Measurements from ENCODE around the gene OR2A1. TPM values are rescaled to one million over a fixed set of nuclear protein-coding genes. Genes with fewer than 3 reads are reported as not detected.
"Not testable (repeated sequence)": the region's sequence is repeated elsewhere in the genome, so short reads cannot be mapped to it uniquely, and the experiment has no call there.

The OR2A1 gene
- total RNA-seq, 6 donors from 2014 or later = 0.10 to 0.46 (median 0.14) TPM; not detected in 3

- not testable (repeated sequence) for H3K27ac ChIP-seq, H3K9me3 ChIP-seq, H3K4me3 ChIP-seq, H3K4me1 ChIP-seq, H3K36me3 ChIP-seq, DNase-seq, H3K27me3 ChIP-seq
- peak in 1 of 2 donors; percentile 27 for ATAC-seq (ENCODE audit: low FRiP score in 2 of 2)
- WGBS, 2 donors = no CpG with 5 or more reads among the region's 1 CpG
Observed at GRCh38 chr7:144302578-144303303, 9.5 kb upstream of the OR2A1 start.

- no CpG with 5 or more reads among the region's 5 CpGs for WGBS, 2 donors
- not testable (repeated sequence) for DNase-seq; H3K9me3 ChIP-seq; H3K27me3 ChIP-seq; H3K36me3 ChIP-seq; H3K27ac ChIP-seq; ATAC-seq (ENCODE audit: low FRiP score in 2 of 2); H3K4me3 ChIP-seq; H3K4me1 ChIP-seq
Observed at GRCh38 chr7:144303607-144304006, 8.6 kb upstream of the OR2A1 start.

- H3K4me1 ChIP-seq, H3K27me3 ChIP-seq, H3K27ac ChIP-seq, H3K9me3 ChIP-seq, H3K4me3 ChIP-seq, H3K36me3 ChIP-seq, DNase-seq: not testable (repeated sequence)
- peak in 1 of 2 donors; percentile 48 for ATAC-seq (ENCODE audit: low FRiP score in 2 of 2)
- no CpG with 5 or more reads among the region's 2 CpGs for WGBS, 2 donors
Observed at GRCh38 chr7:144305156-144305555, 7.1 kb upstream of the OR2A1 start.

- not testable (repeated sequence) for DNase-seq, H3K27ac ChIP-seq, H3K27me3 ChIP-seq, H3K4me1 ChIP-seq, H3K36me3 ChIP-seq, H3K4me3 ChIP-seq, H3K9me3 ChIP-seq
- peak in 1 of 2 donors; percentile 7 for ATAC-seq (ENCODE audit: low FRiP score in 2 of 2)
- WGBS, 2 donors = no CpG with 5 or more reads among the region's 2 CpGs
Observed at GRCh38 chr7:144309702-144310101, 2.5 kb upstream of the OR2A1 start.

GRCh38 chr7:144311218-144311617 lies 1.0 kb upstream of the OR2A1 start:
- not testable (repeated sequence) for H3K27ac ChIP-seq; H3K4me3 ChIP-seq; H3K36me3 ChIP-seq; DNase-seq; H3K9me3 ChIP-seq; H3K4me1 ChIP-seq; ATAC-seq (ENCODE audit: low FRiP score in 2 of 2); H3K27me3 ChIP-seq
- 100% methylated on average over 1 of the region's 2 CpGs; no CpG with 5 or more reads in 1 of the 2 donors for WGBS, 2 donors

GRCh38 chr7:144317537-144317936 lies 5.3 kb downstream of the OR2A1 start:
- H3K4me3 ChIP-seq; H3K27me3 ChIP-seq; ATAC-seq (ENCODE audit: low FRiP score in 2 of 2); H3K4me1 ChIP-seq; H3K27ac ChIP-seq; H3K9me3 ChIP-seq; H3K36me3 ChIP-seq; DNase-seq: not testable (repeated sequence)
- 60% methylated on average over 1 of the region's 1 CpG; no CpG with 5 or more reads in 1 of the 2 donors for WGBS, 2 donors

- not testable (repeated sequence) for ATAC-seq (ENCODE audit: low FRiP score in 2 of 2); H3K9me3 ChIP-seq
- no CpG with 5 or more reads among the region's 2 CpGs for WGBS, 2 donors
Observed at GRCh38 chr7:144319547-144319946, 7.3 kb downstream of the OR2A1 start.

GRCh38 chr7:144321677-144322206 lies 9.5 kb downstream of the OR2A1 start:
- not testable (repeated sequence) for H3K36me3 ChIP-seq, H3K27ac ChIP-seq, H3K9me3 ChIP-seq, H3K4me1 ChIP-seq, DNase-seq, H3K4me3 ChIP-seq, H3K27me3 ChIP-seq
- ATAC-seq (ENCODE audit: low FRiP score in 2 of 2) = peak in 1 of 2 donors; percentile 13
- WGBS, 2 donors = 60 to 74% methylated on average over 1 of the region's 3 CpGs

More at GRCh38 chr7:144319547-144319946, 7.3 kb downstream of the OR2A1 start:
- not testable (repeated sequence) for DNase-seq, H3K27me3 ChIP-seq, H3K4me3 ChIP-seq, H3K36me3 ChIP-seq, H3K27ac ChIP-seq, H3K4me1 ChIP-seq

GRCh38 chr7:144323359-144323758 lies 11.1 kb downstream of the OR2A1 start:
- H3K9me3 ChIP-seq; ATAC-seq (ENCODE audit: low FRiP score in 2 of 2); H3K27me3 ChIP-seq; H3K36me3 ChIP-seq; H3K4me1 ChIP-seq; H3K27ac ChIP-seq; H3K4me3 ChIP-seq: not testable (repeated sequence)
- WGBS, 2 donors = 71% methylated on average over 3 of the region's 4 CpGs; no CpG with 5 or more reads in 1 of the 2 donors
- DNase-seq = peak in 1 of 2 donors; percentile 21

GRCh38 chr7:144325868-144326267 lies 13.6 kb downstream of the OR2A1 start:
- not testable (repeated sequence) for ATAC-seq (ENCODE audit: low FRiP score in 2 of 2); H3K4me1 ChIP-seq; H3K9me3 ChIP-seq; H3K27ac ChIP-seq; H3K4me3 ChIP-seq; H3K36me3 ChIP-seq; H3K27me3 ChIP-seq
- peak in 1 of 2 donors; percentile 18 for DNase-seq
- 94 to 100% methylated on average over 3 of the region's 5 CpGs for WGBS, 2 donors

- H3K27ac ChIP-seq; ATAC-seq (ENCODE audit: low FRiP score in 2 of 2); DNase-seq; H3K27me3 ChIP-seq; H3K36me3 ChIP-seq; H3K9me3 ChIP-seq; H3K4me3 ChIP-seq; H3K4me1 ChIP-seq: not testable (repeated sequence)
Observed at GRCh38 chr7:144330044-144330443, 17.8 kb downstream of the OR2A1 start.

GRCh38 chr7:144331221-144331995 lies 19.2 kb downstream of the OR2A1 start:
- not testable (repeated sequence) for H3K9me3 ChIP-seq, DNase-seq, H3K36me3 ChIP-seq, H3K4me3 ChIP-seq, H3K27ac ChIP-seq, H3K4me1 ChIP-seq, H3K27me3 ChIP-seq
- ATAC-seq (ENCODE audit: low FRiP score in 2 of 2) = peak; percentile 30 to 78
- WGBS, 2 donors = 86 to 98% methylated on average over 1 to 4 of the region's 9 CpGs

GRCh38 chr7:144331996-144332288 lies 19.7 kb downstream of the OR2A1 start:
- DNase-seq = not testable (repeated sequence)
- WGBS, 2 donors = 93% methylated on average over 2 of the region's 2 CpGs; no CpG with 5 or more reads in 1 of the 2 donors
- ATAC-seq (ENCODE audit: low FRiP score in 2 of 2) = peak; percentile 34 to 40

More at GRCh38 chr7:144331996-144332288, 19.7 kb downstream of the OR2A1 start:
- not testable (repeated sequence) for H3K4me3 ChIP-seq, H3K36me3 ChIP-seq, H3K9me3 ChIP-seq, H3K4me1 ChIP-seq, H3K27ac ChIP-seq, H3K27me3 ChIP-seq
